ENCODE data around the gene SH3PXD2B.
A peak's percentile ranks its signal among the peaks of the same experiment; 100 is the strongest.

SH3PXD2B gene

GRCh38 chr5:172285226-172286143 lies 168.8 kb downstream of the SH3PXD2B start:
- H3K4me3 Mint-ChIP-seq = peak overlapping the region; percentile 83
- peaks cover 27% of the 10 kb centered on the region for H3K27me3 Mint-ChIP-seq (ENCODE audit: low read depth)
- H3K4me1 Mint-ChIP-seq (ENCODE audit: low read depth) = peaks cover 18% of the 10 kb centered on the region
- H3K27ac Mint-ChIP-seq = no peak overlapping the region
- no peaks in the 10 kb centered on the region for H3K9me3 Mint-ChIP-seq
- H3K36me3 Mint-ChIP-seq (ENCODE audit: low read depth) = peaks cover 3% of the 10 kb centered on the region

- H3K9me3 Mint-ChIP-seq = no peaks in the 10 kb centered on the region
- H3K27me3 Mint-ChIP-seq (ENCODE audit: low read depth) = peaks cover 27% of the 10 kb centered on the region
- H3K4me3 Mint-ChIP-seq = peak overlapping the region; percentile 83
- H3K4me1 Mint-ChIP-seq (ENCODE audit: low read depth) = peaks cover 18% of the 10 kb centered on the region
- peaks cover 3% of the 10 kb centered on the region for H3K36me3 Mint-ChIP-seq (ENCODE audit: low read depth)
- H3K27ac Mint-ChIP-seq = no peak overlapping the region
Measured at GRCh38 chr5:172284611-172284980, 169.7 kb downstream of the SH3PXD2B start.

GRCh38 chr5:172283862-172284610 lies 170.3 kb downstream of the SH3PXD2B start:
- peaks cover 27% of the 10 kb centered on the region for H3K27me3 Mint-ChIP-seq (ENCODE audit: low read depth)
- H3K9me3 Mint-ChIP-seq = no peaks in the 10 kb centered on the region
- peaks cover 3% of the 10 kb centered on the region for H3K36me3 Mint-ChIP-seq (ENCODE audit: low read depth)
- peak overlapping the region; percentile 83 for H3K4me3 Mint-ChIP-seq
- H3K4me1 Mint-ChIP-seq (ENCODE audit: low read depth) = peaks cover 18% of the 10 kb centered on the region
- H3K27ac Mint-ChIP-seq = no peak overlapping the region

GRCh38 chr5:172283020-172283861 lies 171.1 kb downstream of the SH3PXD2B start, which contains the start of gene UBTD2:
TSS of gene UBTD2 (minus strand) at chr5:172283764. CDS start at chr5:172283665, 99 bp downstream.
- Mint-ChIP-seq H3K27ac (peak within 1 kb of the TSS; percentile 52), H3K36me3 (ENCODE audit: low read depth) (peaks cover 5% of the 10 kb centered on the region), H3K4me3 (peak within 1 kb of the TSS; percentile 89), H3K27me3 (ENCODE audit: low read depth) (peaks cover 27% of the 10 kb centered on the region), H3K4me1 (ENCODE audit: low read depth) (peaks cover 18% of the 10 kb centered on the region), H3K9me3 (no peaks in the 10 kb centered on the region)

- Mint-ChIP-seq H3K9me3 (no peaks in the 10 kb centered on the region), H3K27me3 (ENCODE audit: low read depth) (peaks cover 27% of the 10 kb centered on the region), H3K4me1 (ENCODE audit: low read depth) (peaks cover 18% of the 10 kb centered on the region), H3K4me3 (peak overlapping the region; percentile 89), H3K36me3 (ENCODE audit: low read depth) (peaks cover 5% of the 10 kb centered on the region), H3K27ac (no peak overlapping the region)
Measured at GRCh38 chr5:172282272-172283019, 171.9 kb downstream of the SH3PXD2B start.

GRCh38 chr5:172281346-172281745 lies 173.0 kb downstream of the SH3PXD2B start:
- Mint-ChIP-seq H3K27me3 (ENCODE audit: low read depth) (peaks cover 27% of the 10 kb centered on the region), H3K4me3 (no peak overlapping the region), H3K4me1 (ENCODE audit: low read depth) (peaks cover 18% of the 10 kb centered on the region), H3K27ac (no peak overlapping the region), H3K36me3 (ENCODE audit: low read depth) (peaks cover 5% of the 10 kb centered on the region), H3K9me3 (no peaks in the 10 kb centered on the region)

- Mint-ChIP-seq H3K27ac (no peak overlapping the region), H3K4me3 (no peak overlapping the region), H3K9me3 (no peaks in the 10 kb centered on the region), H3K27me3 (ENCODE audit: low read depth) (peaks cover 27% of the 10 kb centered on the region), H3K4me1 (ENCODE audit: low read depth) (peaks cover 18% of the 10 kb centered on the region), H3K36me3 (ENCODE audit: low read depth) (peaks cover 5% of the 10 kb centered on the region)
Measured at GRCh38 chr5:172280929-172281328, 173.4 kb downstream of the SH3PXD2B start.

- Mint-ChIP-seq H3K9me3 (no peaks in the 10 kb centered on the region), H3K36me3 (ENCODE audit: low read depth) (peaks cover 5% of the 10 kb centered on the region), H3K27ac (no peak overlapping the region), H3K4me1 (ENCODE audit: low read depth) (peaks cover 24% of the 10 kb centered on the region), H3K27me3 (ENCODE audit: low read depth) (peaks cover 21% of the 10 kb centered on the region), H3K4me3 (no peak overlapping the region)
Measured at GRCh38 chr5:172280317-172280716, 174.0 kb downstream of the SH3PXD2B start.

- Mint-ChIP-seq H3K4me3 (no peak overlapping the region), H3K27me3 (ENCODE audit: low read depth) (peaks cover 11% of the 10 kb centered on the region), H3K36me3 (ENCODE audit: low read depth) (peaks cover 7% of the 10 kb centered on the region), H3K27ac (no peak overlapping the region), H3K4me1 (ENCODE audit: low read depth) (peaks cover 25% of the 10 kb centered on the region), H3K9me3 (no peaks in the 10 kb centered on the region)
Measured at GRCh38 chr5:172278356-172278755, 176.0 kb downstream of the SH3PXD2B start.

- H3K27ac Mint-ChIP-seq = no peak overlapping the region
- H3K4me1 Mint-ChIP-seq (ENCODE audit: low read depth) = peaks cover 11% of the 10 kb centered on the region
- H3K27me3 Mint-ChIP-seq (ENCODE audit: low read depth) = no peaks in the 10 kb centered on the region
- H3K36me3 Mint-ChIP-seq (ENCODE audit: low read depth) = peaks cover 4% of the 10 kb centered on the region
- H3K4me3 Mint-ChIP-seq = no peak overlapping the region
- H3K9me3 Mint-ChIP-seq = no peaks in the 10 kb centered on the region
Measured at GRCh38 chr5:172276214-172276613, 178.1 kb downstream of the SH3PXD2B start.

All from T-helper 1 cell treated with Interleukin-12 subunit alpha and Interleukin-12 subunit beta and Interleukin-4 antibody, amounts not matched to agents 30 μg/mL and 1 μg/mL, for 36 hours (primary cell).